ENCODE results near the gene PCDHGA10. TPM values are rescaled to one million over a fixed set of nuclear protein-coding genes. Genes with fewer than 3 reads are reported as not detected.

PCDHGA10 gene
- total RNA-seq (2021; ENCODE audit: unreplicated experiment), result 0.69 TPM
- polyA plus RNA-seq (2012; ENCODE audit: insufficient read length), result 0.56 TPM
- Bru-seq, nascent RNA, result percentile 37 among the genes with signal in this experiment
- percentile 50 among the genes with signal in this experiment for BruChase-seq, experiment 1, labeled RNA remaining after a 2-hour chase
- percentile 52 among the genes with signal in this experiment for BruChase-seq, experiment 2, labeled RNA remaining after a 6-hour chase
- long read RNA-seq, result 0 reads

- POLR2A ChIA-PET, result no interaction called here
- no peaks in the 10 kb centered on the region for H3K9me3 ChIP-seq (ENCODE audit: control insufficient read depth, insufficient read depth, low read depth, low read length)
Measured at GRCh38 chr5:141412854-141413539, at the start of gene PCDHGA10. TSS of gene PCDHGA10 (plus strand) at chr5:141412987. CDS start at chr5:141413176, 189 bp downstream.

More at GRCh38 chr5:141412854-141413539, at the start of gene PCDHGA10:
- H3K4me3 ChIP-seq (ENCODE audit: low read depth in 2 of 2, low read length in 2 of 2), result peak within 1 kb of the TSS in 1 of 2 experiments; percentile 7; a peak in 1 of 4 replicates
- no peak within 1 kb of the TSS for H3K27ac ChIP-seq (ENCODE audit: low read length)
- no TSS peak for BruUV-seq (replicated peaks)
- peak; percentile 72 for ATAC-seq
- TF ChIP-seq CTCF (IDR thresholded peaks at IDR 0.05) (peak; percentile 87), REST (IDR thresholded peaks at IDR 0.05; ENCODE audit: insufficient read depth in 1 of 2, low read depth in 2 of 2, low read length in 1 of 2) (no peak)
- CTCF ChIA-PET, result interaction anchor here (0.5 to 2.2 kb wide), 17 partner anchors 17 to 244 kb away, joined by 3 to 11 read pairs (median 4); partner anchors contain the start of genes PCDHB11, PCDHB14, PCDHGA1 and PCDHGA12
- no peaks in the 10 kb centered on the region for H3K4me1 ChIP-seq (ENCODE audit: control insufficient read depth, insufficient read depth, low read length)
- no peaks in the 10 kb centered on the region for H3K27me3 ChIP-seq (ENCODE audit: control insufficient read depth, insufficient read depth, low read length)
- intact Hi-C loops (cut with micrococcal nuclease; ENCODE audit: unreplicated experiment) (loop anchor here (2.0 to 10.0 kb wide), 3 partner anchors 48 to 191 kb away; partner anchors contain the start of genes PCDHB14 and PCDHGA5), in situ Hi-C loops (cut with HindIII; ENCODE audit: low pct_unique_long_range_greater_than_20kb, low sequenced_read_pairs) (no loop called here)
- no peaks in the 10 kb centered on the region for H3K36me3 ChIP-seq (ENCODE audit: control insufficient read depth, insufficient read depth, low read length)
- no peak for DNase-seq (ENCODE audit: low read depth, low spot score)
